Measurements from ENCODE around the gene SHISAL1. TPM values are rescaled to one million over a fixed set of nuclear protein-coding genes. Genes with fewer than 3 reads are reported as not detected.

SHISAL1 gene
- total and polyA plus RNA-seq, 10 of the 15 experiments (the other 5 are each of a cell fraction or from before 2014, with no cell fraction given): not detected

GRCh38 chr22:44352378-44353035 lies 39.8 kb upstream of the SHISAL1 start:
- no TSS peak for BruUV-seq (replicated peaks)
- no peaks in the 10 kb centered on the region for H3K4me1 ChIP-seq (ENCODE audit: control insufficient read depth, insufficient read depth, low read length)
- no peak overlapping the region for H3K4me3 ChIP-seq
- FAIRE-seq (no peak), ATAC-seq (no peak), DNase-seq (ENCODE audit: low read depth, low spot score) (no peak)
- WGBS (ENCODE audit: insufficient coverage, insufficient replicate concordance, low lambda C conversion rate, missing lambda C conversion rate): 8% methylated on average over 10 of the region's 10 CpGs
- H4K20me1 ChIP-seq (ENCODE audit: control insufficient read depth, insufficient read depth): no peaks in the 10 kb centered on the region
- no peaks in the 10 kb centered on the region for H3K79me2 ChIP-seq (ENCODE audit: control insufficient read depth, insufficient read depth, low read length)
- SMC1A ChIA-PET (ENCODE audit: uncharacterized antibody, unreplicated experiment): no interaction called here
- peaks cover 0 to 5% of the 10 kb centered on the region in 2 experiments; a peak in 3 of 4 replicates for H3K27me3 ChIP-seq (replicated peaks in 1 of 2; ENCODE audit: control insufficient read depth in 2 of 2, insufficient read depth in 2 of 2, low read length in 1 of 2)
- RAD21 ChIA-PET (ENCODE audit: unreplicated experiment): no interaction called here
- in situ Hi-C loops (cut with MboI): loop anchor here (25.0 kb wide), 1 partner anchor 535 kb away; no protein-coding TSS in a partner anchor
- no peak overlapping the region for H2AFZ ChIP-seq (ENCODE audit: control insufficient read depth, low read depth, low read length)
- H3K9me3 ChIP-seq (replicated peaks; ENCODE audit: control insufficient read depth, insufficient read depth, low read length): no peaks in the 10 kb centered on the region
- no peaks in the 10 kb centered on the region for H3K36me3 ChIP-seq (ENCODE audit: control insufficient read depth in 2 of 2, insufficient read depth in 2 of 2, low read length in 1 of 2)
- POLR2A ChIA-PET: no interaction called here
- CTCF ChIA-PET: no interaction called here
- H3K9ac ChIP-seq (ENCODE audit: control insufficient read depth, insufficient read depth, low read length): no peak overlapping the region
- no peak overlapping the region for H3K4me2 ChIP-seq (ENCODE audit: control insufficient read depth, insufficient read depth)
- no peak overlapping the region for H3K27ac ChIP-seq (ENCODE audit: control insufficient read depth, insufficient read depth)
- intact Hi-C loops (cut with micrococcal nuclease; ENCODE audit: unreplicated experiment): no loop called here
- TF ChIP-seq TARDBP (IDR thresholded peaks at IDR 0.05; ENCODE audit: borderline replicate concordance): no peak
- TF ChIP-seq, protein P1, sequence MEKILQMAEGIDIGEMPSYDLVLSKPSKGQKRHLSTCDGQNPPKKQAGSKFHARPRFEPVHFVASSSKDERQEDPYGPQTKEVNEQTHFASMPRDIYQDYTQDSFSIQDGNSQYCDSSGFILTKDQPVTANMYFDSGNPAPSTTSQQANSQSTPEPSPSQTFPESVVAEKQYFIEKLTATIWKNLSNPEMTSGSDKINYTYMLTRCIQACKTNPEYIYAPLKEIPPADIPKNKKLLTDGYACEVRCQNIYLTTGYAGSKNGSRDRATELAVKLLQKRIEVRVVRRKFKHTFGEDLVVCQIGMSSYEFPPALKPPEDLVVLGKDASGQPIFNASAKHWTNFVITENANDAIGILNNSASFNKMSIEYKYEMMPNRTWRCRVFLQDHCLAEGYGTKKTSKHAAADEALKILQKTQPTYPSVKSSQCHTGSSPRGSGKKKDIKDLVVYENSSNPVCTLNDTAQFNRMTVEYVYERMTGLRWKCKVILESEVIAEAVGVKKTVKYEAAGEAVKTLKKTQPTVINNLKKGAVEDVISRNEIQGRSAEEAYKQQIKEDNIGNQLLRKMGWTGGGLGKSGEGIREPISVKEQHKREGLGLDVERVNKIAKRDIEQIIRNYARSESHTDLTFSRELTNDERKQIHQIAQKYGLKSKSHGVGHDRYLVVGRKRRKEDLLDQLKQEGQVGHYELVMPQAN (conservative IDR thresholded peaks at IDR 0.05): no peak
- no peak for TF ChIP-seq SRF (IDR thresholded peaks at IDR 0.05; ENCODE audit: low read depth in 2 of 2, low read length in 2 of 2)
- no peak for TF ChIP-seq MEF2A (IDR thresholded peaks at IDR 0.05; ENCODE audit: insufficient read depth, low read depth, low read length)
- TF ChIP-seq, protein P2, sequence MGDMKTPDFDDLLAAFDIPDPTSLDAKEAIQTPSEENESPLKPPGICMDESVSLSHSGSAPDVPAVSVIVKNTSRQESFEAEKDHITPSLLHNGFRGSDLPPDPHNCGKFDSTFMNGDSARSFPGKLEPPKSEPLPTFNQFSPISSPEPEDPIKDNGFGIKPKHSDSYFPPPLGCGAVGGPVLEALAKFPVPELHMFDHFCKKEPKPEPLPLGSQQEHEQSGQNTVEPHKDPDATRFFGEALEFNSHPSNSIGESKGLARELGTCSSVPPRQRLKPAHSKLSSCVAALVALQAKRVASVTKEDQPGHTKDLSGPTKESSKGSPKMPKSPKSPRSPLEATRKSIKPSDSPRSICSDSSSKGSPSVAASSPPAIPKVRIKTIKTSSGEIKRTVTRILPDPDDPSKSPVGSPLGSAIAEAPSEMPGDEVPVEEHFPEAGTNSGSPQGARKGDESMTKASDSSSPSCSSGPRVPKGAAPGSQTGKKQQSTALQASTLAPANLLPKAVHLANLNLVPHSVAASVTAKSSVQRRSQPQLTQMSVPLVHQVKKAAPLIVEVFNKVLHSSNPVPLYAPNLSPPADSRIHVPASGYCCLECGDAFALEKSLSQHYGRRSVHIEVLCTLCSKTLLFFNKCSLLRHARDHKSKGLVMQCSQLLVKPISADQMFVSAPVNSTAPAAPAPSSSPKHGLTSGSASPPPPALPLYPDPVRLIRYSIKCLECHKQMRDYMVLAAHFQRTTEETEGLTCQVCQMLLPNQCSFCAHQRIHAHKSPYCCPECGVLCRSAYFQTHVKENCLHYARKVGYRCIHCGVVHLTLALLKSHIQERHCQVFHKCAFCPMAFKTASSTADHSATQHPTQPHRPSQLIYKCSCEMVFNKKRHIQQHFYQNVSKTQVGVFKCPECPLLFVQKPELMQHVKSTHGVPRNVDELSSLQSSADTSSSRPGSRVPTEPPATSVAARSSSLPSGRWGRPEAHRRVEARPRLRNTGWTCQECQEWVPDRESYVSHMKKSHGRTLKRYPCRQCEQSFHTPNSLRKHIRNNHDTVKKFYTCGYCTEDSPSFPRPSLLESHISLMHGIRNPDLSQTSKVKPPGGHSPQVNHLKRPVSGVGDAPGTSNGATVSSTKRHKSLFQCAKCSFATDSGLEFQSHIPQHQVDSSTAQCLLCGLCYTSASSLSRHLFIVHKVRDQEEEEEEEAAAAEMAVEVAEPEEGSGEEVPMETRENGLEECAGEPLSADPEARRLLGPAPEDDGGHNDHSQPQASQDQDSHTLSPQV (IDR thresholded peaks at IDR 0.05): no peak
- TF ChIP-seq SIN3A (IDR thresholded peaks at IDR 0.05; ENCODE audit: low read depth, low read length): no peak
- no peak for TF ChIP-seq EZH2 (IDR thresholded peaks at IDR 0.05; ENCODE audit: borderline replicate concordance, control insufficient read depth, low read depth, low read length)
- no peak for TF ChIP-seq CBX5 (IDR thresholded peaks at IDR 0.05; ENCODE audit: low read depth)
- TF ChIP-seq BMI1 (IDR thresholded peaks at IDR 0.05; ENCODE audit: borderline replicate concordance): no peak
- TF ChIP-seq, protein P3, sequence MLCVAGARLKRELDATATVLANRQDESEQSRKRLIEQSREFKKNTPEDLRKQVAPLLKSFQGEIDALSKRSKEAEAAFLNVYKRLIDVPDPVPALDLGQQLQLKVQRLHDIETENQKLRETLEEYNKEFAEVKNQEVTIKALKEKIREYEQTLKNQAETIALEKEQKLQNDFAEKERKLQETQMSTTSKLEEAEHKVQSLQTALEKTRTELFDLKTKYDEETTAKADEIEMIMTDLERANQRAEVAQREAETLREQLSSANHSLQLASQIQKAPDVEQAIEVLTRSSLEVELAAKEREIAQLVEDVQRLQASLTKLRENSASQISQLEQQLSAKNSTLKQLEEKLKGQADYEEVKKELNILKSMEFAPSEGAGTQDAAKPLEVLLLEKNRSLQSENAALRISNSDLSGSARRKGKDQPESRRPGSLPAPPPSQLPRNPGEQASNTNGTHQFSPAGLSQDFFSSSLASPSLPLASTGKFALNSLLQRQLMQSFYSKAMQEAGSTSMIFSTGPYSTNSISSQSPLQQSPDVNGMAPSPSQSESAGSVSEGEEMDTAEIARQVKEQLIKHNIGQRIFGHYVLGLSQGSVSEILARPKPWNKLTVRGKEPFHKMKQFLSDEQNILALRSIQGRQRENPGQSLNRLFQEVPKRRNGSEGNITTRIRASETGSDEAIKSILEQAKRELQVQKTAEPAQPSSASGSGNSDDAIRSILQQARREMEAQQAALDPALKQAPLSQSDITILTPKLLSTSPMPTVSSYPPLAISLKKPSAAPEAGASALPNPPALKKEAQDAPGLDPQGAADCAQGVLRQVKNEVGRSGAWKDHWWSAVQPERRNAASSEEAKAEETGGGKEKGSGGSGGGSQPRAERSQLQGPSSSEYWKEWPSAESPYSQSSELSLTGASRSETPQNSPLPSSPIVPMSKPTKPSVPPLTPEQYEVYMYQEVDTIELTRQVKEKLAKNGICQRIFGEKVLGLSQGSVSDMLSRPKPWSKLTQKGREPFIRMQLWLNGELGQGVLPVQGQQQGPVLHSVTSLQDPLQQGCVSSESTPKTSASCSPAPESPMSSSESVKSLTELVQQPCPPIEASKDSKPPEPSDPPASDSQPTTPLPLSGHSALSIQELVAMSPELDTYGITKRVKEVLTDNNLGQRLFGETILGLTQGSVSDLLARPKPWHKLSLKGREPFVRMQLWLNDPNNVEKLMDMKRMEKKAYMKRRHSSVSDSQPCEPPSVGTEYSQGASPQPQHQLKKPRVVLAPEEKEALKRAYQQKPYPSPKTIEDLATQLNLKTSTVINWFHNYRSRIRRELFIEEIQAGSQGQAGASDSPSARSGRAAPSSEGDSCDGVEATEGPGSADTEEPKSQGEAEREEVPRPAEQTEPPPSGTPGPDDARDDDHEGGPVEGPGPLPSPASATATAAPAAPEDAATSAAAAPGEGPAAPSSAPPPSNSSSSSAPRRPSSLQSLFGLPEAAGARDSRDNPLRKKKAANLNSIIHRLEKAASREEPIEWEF (IDR thresholded peaks at IDR 0.05; ENCODE audit: insufficient replicate concordance, low read depth, low read length): no peak

Data from GM12878 (cell line).